ENCODE results near the gene APLF. TPM values are rescaled to one million over a fixed set of nuclear protein-coding genes. Genes with fewer than 3 reads are reported as not detected.

The APLF gene
- total RNA-seq: 2.3 and 2.4 TPM in 2 replicates
- polyA plus RNA-seq: 0.70 and 0.75 TPM in 2 replicates
- 0.92 and 1.2 TPM in 2 replicates for polyA plus RNA-seq (2011; cell fraction: cytosol; rRNA removed)
- 2.0 and 2.3 TPM in 2 replicates for polyA plus RNA-seq (2011; cell fraction: nucleus; rRNA removed)
- 1.1 TPM in 2 replicates for polyA plus RNA-seq (2012)
- polyA minus RNA-seq: 1.5 and 3.4 TPM in 2 replicates
- not detected for polyA minus RNA-seq (2011; cell fraction: cytosol; rRNA and poly(A)+ RNA removed)
- polyA minus RNA-seq (2011; cell fraction: nucleus; rRNA and poly(A)+ RNA removed): 2.8 and 3.1 TPM in 2 replicates
- percentile 41 among the genes with signal in this experiment for Bru-seq, nascent RNA
- BruChase-seq, experiment 1, labeled RNA remaining after a 6-hour chase: percentile 37 among the genes with signal in this experiment
- BruChase-seq, experiment 2, labeled RNA remaining after a 2-hour chase: percentile 41 among the genes with signal in this experiment
- long read RNA-seq, transcript APLF-201 (10 exons, 3,847 nt): major isoform, 6 of 11 reads
- long read RNA-seq, partial matches to known transcripts: 0 of 11 reads
- long read RNA-seq, other reads (novel, unspliced or antisense): 5 of 11 reads

GRCh38 chr2:68467077-68467960, at the start of gene APLF, which contains the start of gene FBXO48:
Gene APLF, plus strand, starts transcription at chr2:68467585. Its CDS starts 147 bp downstream, at chr2:68467732.
Gene FBXO48, minus strand, starts transcription at chr2:68467294. Its CDS starts 2,149 bp downstream, at chr2:68465145.
- peak within 1 kb of the TSS; percentile 74 for H3K27ac ChIP-seq (ENCODE audit: insufficient read depth, low read depth, low read length)
- FAIRE-seq: peak; percentile 94
- peak; percentile 68 for TF ChIP-seq POLR2A (IDR thresholded peaks at IDR 0.05; ENCODE audit: low read depth, low read length)
- peak; percentile 78 for TF ChIP-seq POLR2AphosphoS5 (IDR thresholded peaks at IDR 0.05; ENCODE audit: insufficient read depth, low read depth, low read length)
- no peak for TF ChIP-seq MYC (IDR thresholded peaks at IDR 0.05; ENCODE audit: low read depth, low read length)
- TF ChIP-seq EZH2 (IDR thresholded peaks at IDR 0.05; ENCODE audit: borderline replicate concordance, low read depth, low read length, severe bottlenecking): no peak
- TF ChIP-seq JUN (IDR thresholded peaks at IDR 0.05; ENCODE audit: borderline replicate concordance, insufficient read depth, insufficient read length, low read depth): no peak
- TF ChIP-seq MAX (IDR thresholded peaks at IDR 0.05; ENCODE audit: insufficient read depth, insufficient read length): peak; percentile 32
- TF ChIP-seq GATA2 (IDR thresholded peaks at IDR 0.05; ENCODE audit: insufficient read depth, insufficient read length, low read depth, low read length): no peak
- TF ChIP-seq, protein P1, sequence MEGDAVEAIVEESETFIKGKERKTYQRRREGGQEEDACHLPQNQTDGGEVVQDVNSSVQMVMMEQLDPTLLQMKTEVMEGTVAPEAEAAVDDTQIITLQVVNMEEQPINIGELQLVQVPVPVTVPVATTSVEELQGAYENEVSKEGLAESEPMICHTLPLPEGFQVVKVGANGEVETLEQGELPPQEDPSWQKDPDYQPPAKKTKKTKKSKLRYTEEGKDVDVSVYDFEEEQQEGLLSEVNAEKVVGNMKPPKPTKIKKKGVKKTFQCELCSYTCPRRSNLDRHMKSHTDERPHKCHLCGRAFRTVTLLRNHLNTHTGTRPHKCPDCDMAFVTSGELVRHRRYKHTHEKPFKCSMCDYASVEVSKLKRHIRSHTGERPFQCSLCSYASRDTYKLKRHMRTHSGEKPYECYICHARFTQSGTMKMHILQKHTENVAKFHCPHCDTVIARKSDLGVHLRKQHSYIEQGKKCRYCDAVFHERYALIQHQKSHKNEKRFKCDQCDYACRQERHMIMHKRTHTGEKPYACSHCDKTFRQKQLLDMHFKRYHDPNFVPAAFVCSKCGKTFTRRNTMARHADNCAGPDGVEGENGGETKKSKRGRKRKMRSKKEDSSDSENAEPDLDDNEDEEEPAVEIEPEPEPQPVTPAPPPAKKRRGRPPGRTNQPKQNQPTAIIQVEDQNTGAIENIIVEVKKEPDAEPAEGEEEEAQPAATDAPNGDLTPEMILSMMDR (IDR thresholded peaks at IDR 0.05; ENCODE audit: extremely low read depth in 1 of 2, insufficient read depth in 1 of 2, low read depth in 1 of 2, low read length in 2 of 2): no peak
- no peak for TF ChIP-seq FOS (IDR thresholded peaks at IDR 0.05; ENCODE audit: borderline replicate concordance, insufficient read depth, low read length)
- H3K79me2 ChIP-seq (ENCODE audit: control insufficient read depth, insufficient read depth, low read length): no peaks in the 10 kb centered on the region
- BruUV-seq (replicated peaks): TSS peak; percentile 70
- no peaks in the 10 kb centered on the region for H3K36me3 ChIP-seq (ENCODE audit: control insufficient read depth in 2 of 2, extremely low read depth in 1 of 2, insufficient read depth in 2 of 2, low read length in 2 of 2)
- H3K9me1 ChIP-seq (replicated peaks; ENCODE audit: control insufficient read depth, extremely low read depth, insufficient read depth, low read length): no peaks in the 10 kb centered on the region
- peak within 1 kb of the TSS; percentile 99 for H2AFZ ChIP-seq (ENCODE audit: low read depth, low read length)
- ChIA-PET CTCF (interaction anchor here (0.7 to 7.5 kb wide), 10 partner anchors 11 to 476 kb away, joined by 3 to 305 read pairs (median 12); no protein-coding TSS in a partner anchor), POLR2A (interaction anchor here (1.0 to 1.5 kb wide), 2 partner anchors 9 to 21 kb away, joined by 3 to 4 read pairs; no protein-coding TSS in a partner anchor)
- peak within 1 kb of the TSS; percentile 99 for H3K4me2 ChIP-seq (ENCODE audit: insufficient read depth, low read length)
- no peaks in the 10 kb centered on the region for H3K27me3 ChIP-seq (ENCODE audit: control insufficient read depth in 2 of 2, insufficient read depth in 2 of 2, low read length in 2 of 2)
- no peaks in the 10 kb centered on the region for H3K9me3 ChIP-seq (replicated peaks; ENCODE audit: control insufficient read depth, insufficient read depth, low read length)
- H3K4me1 ChIP-seq (ENCODE audit: control insufficient read depth, extremely low read depth, insufficient read depth, low read length): peaks cover 7% of the 10 kb centered on the region
- intact Hi-C loops (cut with micrococcal nuclease): loop anchor here (1.0 to 5.0 kb wide), 5 partner anchors 26 to 440 kb away; partner anchors contain the start of gene PNO1
- H3K4me3 ChIP-seq (replicated peaks in 1 of 3; ENCODE audit: insufficient read depth in 1 of 3, low read depth in 1 of 3, low read length in 3 of 3): peak within 1 kb of the TSS; percentile 80 to 94 (median 85)
- dilution Hi-C loops (cut with MboI; ENCODE audit: extremely low pct_ligation_motif_present, low sequenced_read_pairs): no loop called here
- H3K9ac ChIP-seq (replicated peaks; ENCODE audit: extremely low read depth, insufficient read depth, low read length): peak within 1 kb of the TSS; percentile 94
- DNase-seq (ENCODE audit: low read depth, low spot score): peak; percentile 99
- H4K20me1 ChIP-seq (replicated peaks; ENCODE audit: control insufficient read depth, extremely low read depth, insufficient read depth, low read length): no peaks in the 10 kb centered on the region
